NT2/D1 (cell line): Measurements from ENCODE around the gene RHOH.

Experiments
- DNase-seq: peaks from one replicate; pipeline ENCODE4 v3.0.0-alpha.2; 2011; ENCODE audit warnings: low read depth, low spot score
- H3K27me3 ChIP-seq: 2 replicates; pipeline ENCODE4 v1.6.0; 2011; ENCODE audit warnings: mild to moderate bottlenecking; ENCODE audit not compliant: insufficient read length, insufficient read depth
- H3K36me3 ChIP-seq: 2 replicates; pipeline ENCODE4 v1.6.1; 2011; ENCODE audit warnings: mild to moderate bottlenecking, low read length, mixed read lengths; ENCODE audit not compliant: insufficient read depth, insufficient read length
- H3K4me1 ChIP-seq: 2 replicates; pipeline ENCODE4 v1.5.1; 2011; ENCODE audit not compliant: insufficient read depth, insufficient read length
- H3K4me3 ChIP-seq: 2 replicates; pipeline ENCODE4 v1.5.1; 2011; ENCODE audit warnings: low read depth; ENCODE audit not compliant: insufficient read length
- H3K9ac ChIP-seq: 2 replicates; pipeline ENCODE4 v1.6.0; 2011; ENCODE audit warnings: low read depth; ENCODE audit not compliant: insufficient read length
- H3K9me3 ChIP-seq: 2 replicates; pipeline ENCODE4 v1.5.1; 2011; ENCODE audit warnings: mild to moderate bottlenecking, low read length; ENCODE audit not compliant: insufficient read depth
- SUZ12 ChIP-seq: IDR thresholded peaks from 2 replicates; pipeline ENCODE4 v1.6.1; 2011; ENCODE audit not compliant: insufficient read length, insufficient read depth; ENCODE audit errors: extremely low read depth
- YY1 ChIP-seq: IDR thresholded peaks from 2 replicates; pipeline ENCODE4 v1.6.1; 2011; ENCODE audit not compliant: insufficient read length, insufficient read depth
- ZNF274 ChIP-seq: IDR thresholded peaks from 2 replicates; pipeline ENCODE4 v1.6.1; 2011; ENCODE audit warnings: mild to moderate bottlenecking, low read depth, low read length

Gene RHOH

DNA sequence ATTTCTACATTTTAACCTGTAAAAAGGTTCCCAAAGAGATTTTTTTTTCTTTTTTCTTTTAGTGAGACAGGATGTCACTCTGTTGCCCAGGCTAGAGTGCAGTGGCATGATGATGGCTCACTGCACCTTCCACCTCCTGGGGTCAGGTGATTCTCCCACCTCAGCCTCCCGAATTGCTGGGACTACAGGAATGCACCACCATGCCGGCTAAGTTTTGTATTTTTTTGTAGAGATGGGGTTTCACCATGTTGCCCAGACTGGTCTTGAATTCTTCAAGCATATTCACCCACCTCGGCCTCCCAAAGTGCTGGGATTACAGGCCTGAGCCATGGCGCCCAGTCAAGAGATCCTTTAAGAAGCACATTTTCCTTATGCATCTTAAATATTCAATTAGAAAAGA is 12.6 kb downstream of the RHOH start:
- Histone ChIP-seq H3K4me3 (no peak overlapping the region), H3K9me3 (no peaks in the 10 kb centered on the region), H3K36me3 (no peaks in the 10 kb centered on the region), H3K27me3 (no peaks in the 10 kb centered on the region), H3K4me1 (no peaks in the 10 kb centered on the region), H3K9ac (no peak overlapping the region)
- TF ChIP-seq YY1 (no peak), SUZ12 (no peak), ZNF274 (no peak)
- DNase-seq: no peak

DNA sequence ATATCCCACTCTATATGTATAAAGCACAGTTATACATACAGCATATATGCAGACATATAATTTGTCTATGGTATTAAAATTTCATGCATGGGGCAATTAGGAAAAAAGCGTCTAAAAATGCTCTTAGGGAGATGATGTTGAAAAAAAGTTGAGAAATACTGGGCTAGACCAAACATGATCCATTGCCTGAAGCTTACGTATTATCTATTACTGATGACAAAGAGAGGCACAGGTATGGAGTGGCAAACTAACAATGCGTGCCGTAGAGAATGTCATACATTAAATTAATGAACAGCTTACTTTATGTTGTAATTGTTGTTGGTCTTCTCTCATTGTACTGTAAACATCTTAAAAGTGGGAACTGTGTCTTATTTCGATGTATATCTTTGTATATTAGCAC is 13.9 kb downstream of the RHOH start:
- DNase-seq: no peak
- no peaks in the 10 kb centered on the region for H3K36me3 ChIP-seq
- H3K4me3 ChIP-seq: no peak overlapping the region
- no peaks in the 10 kb centered on the region for H3K27me3 ChIP-seq
- H3K9me3 ChIP-seq: no peaks in the 10 kb centered on the region
- H3K4me1 ChIP-seq: no peaks in the 10 kb centered on the region
- H3K9ac ChIP-seq: no peak overlapping the region
- no peak for TF ChIP-seq YY1
- TF ChIP-seq SUZ12: no peak
- no peak for TF ChIP-seq ZNF274

DNA sequence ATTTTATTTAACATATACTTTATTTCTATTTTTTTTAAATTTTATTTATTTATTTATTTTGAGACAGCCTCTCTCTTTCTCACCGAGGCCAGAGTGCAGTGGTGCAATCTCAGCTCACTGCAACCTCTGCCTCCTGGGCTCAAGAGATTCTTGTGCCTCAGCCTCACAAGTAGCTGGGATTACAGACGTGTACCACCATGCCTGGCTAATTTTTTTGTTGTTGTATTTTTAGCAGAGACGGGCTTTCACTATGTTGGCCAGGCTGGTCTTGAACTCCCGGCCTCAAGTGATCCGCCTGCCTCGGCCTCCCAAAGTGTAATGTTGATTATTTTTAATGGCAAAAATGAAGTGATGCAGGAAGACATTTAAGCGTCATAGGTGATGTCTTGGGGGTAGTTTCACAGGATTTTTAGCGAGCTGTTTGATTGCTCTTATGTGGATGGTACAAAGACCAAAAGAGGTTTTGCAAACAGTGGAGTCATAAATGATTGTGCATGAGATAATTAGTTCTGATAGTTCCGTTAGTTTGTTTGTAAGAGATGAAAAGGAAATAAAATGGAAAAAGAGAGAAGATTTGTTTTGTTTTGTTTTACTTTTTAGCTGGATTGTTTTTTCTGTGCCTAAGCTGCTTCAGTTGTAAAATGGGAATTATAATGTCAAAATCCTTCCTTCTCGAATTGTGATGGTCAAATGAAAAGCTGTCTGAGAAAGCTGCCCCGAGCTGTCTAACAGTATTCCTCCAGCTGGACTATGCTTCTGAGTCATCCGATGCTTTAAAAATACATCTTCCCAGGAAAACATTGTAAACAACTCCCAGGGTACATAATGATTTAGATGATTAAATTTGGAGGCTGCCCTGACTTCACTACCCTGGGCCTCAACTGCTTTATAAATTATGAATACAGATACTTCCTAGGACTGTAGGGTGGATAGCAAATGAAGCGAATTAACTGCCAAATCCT is 14.7 kb downstream of the RHOH start:
- no peaks in the 10 kb centered on the region for H3K9me3 ChIP-seq
- H3K36me3 ChIP-seq: no peaks in the 10 kb centered on the region
- no peak for DNase-seq
- no peaks in the 10 kb centered on the region for H3K4me1 ChIP-seq
- TF ChIP-seq YY1 (no peak), ZNF274 (no peak), SUZ12 (no peak)
- H3K4me3 ChIP-seq: no peak overlapping the region
- no peak overlapping the region for H3K9ac ChIP-seq
- no peaks in the 10 kb centered on the region for H3K27me3 ChIP-seq

GRCh38 chr4:40212674-40213527 is 16.1 kb downstream of the RHOH start:
- Histone ChIP-seq H3K27me3 (no peaks in the 10 kb centered on the region), H3K9ac (no peak overlapping the region), H3K4me3 (no peak overlapping the region), H3K36me3 (no peaks in the 10 kb centered on the region), H3K4me1 (no peaks in the 10 kb centered on the region), H3K9me3 (no peaks in the 10 kb centered on the region)
- DNase-seq: no peak
- TF ChIP-seq YY1 (no peak), ZNF274 (no peak), SUZ12 (no peak)

DNA sequence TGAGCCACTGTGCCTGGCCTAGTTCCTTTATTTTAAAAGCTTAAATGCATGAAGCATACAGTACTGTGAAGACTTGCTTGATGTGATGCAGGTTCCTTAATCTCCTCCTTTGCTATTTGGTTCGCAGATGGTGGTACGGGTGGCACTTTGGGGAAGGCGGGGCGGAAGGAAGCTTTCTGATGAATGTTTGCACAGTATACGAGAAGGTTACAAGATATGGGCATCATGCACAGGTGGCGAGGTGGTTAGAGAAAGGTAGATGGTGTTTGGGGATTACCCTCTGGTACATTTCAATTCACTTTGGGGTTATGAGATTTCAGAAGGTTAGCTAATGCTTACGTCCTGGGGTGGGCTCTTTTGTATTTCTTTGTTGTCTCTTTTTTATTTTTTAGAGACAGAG is 17.2 kb downstream of the RHOH start:
- TF ChIP-seq ZNF274 (no peak), YY1 (no peak), SUZ12 (no peak)
- Histone ChIP-seq H3K9me3 (no peaks in the 10 kb centered on the region), H3K4me3 (no peak overlapping the region), H3K27me3 (no peaks in the 10 kb centered on the region), H3K9ac (no peak overlapping the region), H3K4me1 (no peaks in the 10 kb centered on the region), H3K36me3 (no peaks in the 10 kb centered on the region)
- DNase-seq: no peak

- no peak for DNase-seq
- no peak overlapping the region for H3K9ac ChIP-seq
- H3K4me3 ChIP-seq: no peak overlapping the region
- H3K9me3 ChIP-seq: no peaks in the 10 kb centered on the region
- TF ChIP-seq SUZ12 (no peak), ZNF274 (no peak), YY1 (no peak)
- no peaks in the 10 kb centered on the region for H3K27me3 ChIP-seq
- H3K4me1 ChIP-seq: no peaks in the 10 kb centered on the region
- no peaks in the 10 kb centered on the region for H3K36me3 ChIP-seq
Measured at GRCh38 chr4:40214661-40215418, 18.0 kb downstream of the RHOH start.
